ENCODE data around the gene APBA1. TPM values are rescaled to one million over a fixed set of nuclear protein-coding genes. Genes with fewer than 3 reads are reported as not detected.

APBA1 gene
- total and polyA plus RNA-seq, 7 donors, result 0.23 to 4.2 (median 0.81) TPM

DNA sequence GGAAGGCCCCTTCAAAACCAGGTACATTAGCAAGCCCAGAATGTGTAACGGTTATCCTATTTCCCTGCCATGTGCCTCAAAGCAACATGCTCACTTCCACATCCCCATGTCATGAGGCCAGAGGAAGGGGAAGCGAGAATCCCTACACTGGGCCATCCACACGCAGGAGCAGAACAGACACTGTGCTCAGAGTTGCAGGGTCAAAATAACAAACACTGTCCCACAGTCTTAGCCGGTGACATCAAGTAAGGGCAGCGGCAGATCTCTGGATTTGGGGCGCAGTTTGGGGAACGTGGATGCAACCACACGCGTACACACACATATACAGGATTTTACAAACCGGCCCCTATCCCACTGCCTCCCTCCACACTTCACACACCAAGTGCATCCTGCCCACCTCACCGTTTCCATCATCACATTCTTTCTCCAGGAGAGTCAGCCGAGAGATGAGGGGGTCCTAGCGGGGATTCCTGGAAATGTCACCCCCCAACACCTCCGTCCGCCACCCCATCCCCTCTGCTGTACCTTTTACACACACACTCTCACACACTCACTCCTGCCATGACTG is 776 bp downstream of the APBA1 start:
- no peaks in the 10 kb centered on the region for H3K9me3 ChIP-seq
- no peak for DNase-seq
- TF ChIP-seq, protein P1, sequence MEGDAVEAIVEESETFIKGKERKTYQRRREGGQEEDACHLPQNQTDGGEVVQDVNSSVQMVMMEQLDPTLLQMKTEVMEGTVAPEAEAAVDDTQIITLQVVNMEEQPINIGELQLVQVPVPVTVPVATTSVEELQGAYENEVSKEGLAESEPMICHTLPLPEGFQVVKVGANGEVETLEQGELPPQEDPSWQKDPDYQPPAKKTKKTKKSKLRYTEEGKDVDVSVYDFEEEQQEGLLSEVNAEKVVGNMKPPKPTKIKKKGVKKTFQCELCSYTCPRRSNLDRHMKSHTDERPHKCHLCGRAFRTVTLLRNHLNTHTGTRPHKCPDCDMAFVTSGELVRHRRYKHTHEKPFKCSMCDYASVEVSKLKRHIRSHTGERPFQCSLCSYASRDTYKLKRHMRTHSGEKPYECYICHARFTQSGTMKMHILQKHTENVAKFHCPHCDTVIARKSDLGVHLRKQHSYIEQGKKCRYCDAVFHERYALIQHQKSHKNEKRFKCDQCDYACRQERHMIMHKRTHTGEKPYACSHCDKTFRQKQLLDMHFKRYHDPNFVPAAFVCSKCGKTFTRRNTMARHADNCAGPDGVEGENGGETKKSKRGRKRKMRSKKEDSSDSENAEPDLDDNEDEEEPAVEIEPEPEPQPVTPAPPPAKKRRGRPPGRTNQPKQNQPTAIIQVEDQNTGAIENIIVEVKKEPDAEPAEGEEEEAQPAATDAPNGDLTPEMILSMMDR (IDR thresholded peaks at IDR 0.05), result no peak
- 41 to 49% (median 47%) methylated on average over 15 of the region's 15 CpGs for whole genome bisulfite sequencing, 3 donors
- no peaks in the 10 kb centered on the region for H3K36me3 ChIP-seq (ENCODE audit: insufficient read depth in 1 of 2, low read depth in 1 of 2)
- ATAC-seq, result no peak
- H3K27me3 ChIP-seq (ENCODE audit: insufficient read depth in 3 of 3, low read length in 2 of 3), result no peaks in the 10 kb centered on the region
- H3K4me1 ChIP-seq, result peaks cover 3% of the 10 kb centered on the region
- intact Hi-C loops (cut with DNase I), result loop anchor here (5.0 to 10.0 kb wide), 3 partner anchors 83 to 249 kb away; no protein-coding TSS in a partner anchor
- peak overlapping the region; percentile 78 for H3K4me3 ChIP-seq
- H3K27ac ChIP-seq, result peak overlapping the region; percentile 60

DNA sequence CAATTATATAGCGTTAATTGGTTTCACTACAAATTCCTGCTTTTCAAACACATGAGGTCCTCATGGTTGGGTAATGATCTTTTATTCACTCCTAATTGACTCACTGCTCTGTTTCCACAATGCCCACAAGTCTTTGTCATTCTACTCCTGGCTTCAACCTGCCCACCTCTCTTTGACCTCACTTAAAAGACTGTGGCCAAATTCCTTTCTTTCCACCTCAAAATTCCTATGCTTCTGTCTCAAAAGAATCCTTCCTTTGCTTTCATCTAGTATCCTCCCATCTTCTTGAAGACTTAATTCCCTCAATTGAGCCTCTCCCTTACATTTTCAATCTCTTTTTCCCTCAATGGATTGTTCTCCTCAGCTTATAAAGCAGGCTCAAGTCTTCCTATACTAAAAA is 4.9 kb downstream of the APBA1 start:
- intact Hi-C loops (cut with DNase I), result loop anchor here in 1 of 2 donors (10.0 kb wide), 1 partner anchor 63 kb away; no protein-coding TSS in a partner anchor
- Histone ChIP-seq H3K27me3 (ENCODE audit: insufficient read depth in 3 of 3, low read length in 2 of 3) (no peaks in the 10 kb centered on the region), H3K4me3 (no peak overlapping the region), H3K27ac (no peak overlapping the region), H3K36me3 (ENCODE audit: insufficient read depth in 1 of 2, low read depth in 1 of 2) (no peaks in the 10 kb centered on the region), H3K4me1 (no peaks in the 10 kb centered on the region), H3K9me3 (no peaks in the 10 kb centered on the region)
- DNase-seq (no peak), ATAC-seq (no peak)
- 99 to 100% (median 100%) methylated on average over 1 of the region's 1 CpG for WGBS, 3 donors
- TF ChIP-seq, protein P1 (IDR thresholded peaks at IDR 0.05), result no peak

DNA sequence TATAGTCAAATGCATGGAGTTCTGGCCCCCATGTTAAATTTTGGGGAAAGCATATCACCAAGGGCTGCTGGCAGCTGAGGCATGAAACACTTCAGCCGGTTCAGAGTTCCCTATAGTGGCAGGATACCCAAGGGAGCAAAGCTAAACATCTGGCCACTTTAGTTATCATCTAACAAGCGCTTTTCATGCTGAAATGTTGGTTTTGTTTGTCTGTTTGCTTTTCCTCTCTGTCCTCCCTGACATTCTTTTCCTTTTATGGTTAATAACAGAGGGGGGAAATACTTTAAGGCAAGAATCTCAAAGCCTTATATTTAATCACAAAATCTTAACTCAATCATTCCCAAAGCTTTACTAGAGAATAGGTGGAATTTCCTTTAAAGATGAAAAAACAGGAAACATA is 11.9 kb downstream of the APBA1 start:
- TF ChIP-seq, protein P1 (IDR thresholded peaks at IDR 0.05), result no peak
- DNase-seq (no peak), ATAC-seq (no peak)
- Histone ChIP-seq H3K4me1 (no peaks in the 10 kb centered on the region), H3K36me3 (ENCODE audit: insufficient read depth in 1 of 2, low read depth in 1 of 2) (no peaks in the 10 kb centered on the region), H3K9me3 (no peaks in the 10 kb centered on the region), H3K27me3 (ENCODE audit: insufficient read depth in 3 of 3, low read length in 2 of 3) (no peaks in the 10 kb centered on the region), H3K4me3 (no peak overlapping the region), H3K27ac (no peak overlapping the region)
- WGBS, 3 donors, result 52 to 70% (median 65%) methylated on average over 2 of the region's 2 CpGs
- intact Hi-C loops (cut with DNase I), result loop anchor here in 1 of 2 donors (10.0 kb wide), 1 partner anchor 56 kb away; no protein-coding TSS in a partner anchor

DNA sequence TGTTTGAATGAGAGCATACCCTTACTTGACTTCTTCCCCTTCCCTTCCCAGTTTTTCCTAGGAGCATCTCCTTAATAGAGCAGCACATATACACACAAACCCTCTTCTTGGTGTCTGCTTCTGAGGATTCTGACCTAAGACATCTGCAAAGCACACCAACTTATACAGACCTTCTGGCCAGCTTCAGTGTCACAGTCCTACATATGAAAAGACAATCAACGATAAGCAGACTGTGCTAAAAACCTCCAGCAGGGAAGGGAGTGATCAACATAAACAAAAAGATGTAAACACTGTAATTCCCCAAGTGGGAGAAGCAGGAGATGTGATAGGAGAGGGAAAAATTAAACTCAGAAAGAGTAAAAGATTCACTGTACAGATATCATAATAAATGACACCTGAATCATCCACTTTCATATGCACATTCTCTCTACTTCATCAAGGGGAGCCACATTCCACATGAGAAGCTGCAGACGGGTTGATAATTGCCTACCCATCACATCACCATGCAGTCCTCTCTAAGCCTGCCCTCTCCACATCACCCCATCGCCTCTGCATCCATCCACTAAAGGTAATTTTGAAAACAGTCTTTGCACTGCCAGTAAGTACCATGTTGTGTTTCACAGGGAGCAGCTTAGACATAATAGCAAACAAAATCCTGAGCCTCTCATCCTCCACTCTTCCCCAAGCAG is 13.0 kb downstream of the APBA1 start:
- H3K9me3 ChIP-seq, result no peaks in the 10 kb centered on the region
- TF ChIP-seq, protein P1 (IDR thresholded peaks at IDR 0.05), result no peak
- no peak overlapping the region for H3K27ac ChIP-seq
- H3K4me3 ChIP-seq, result no peak overlapping the region
- H3K4me1 ChIP-seq, result no peaks in the 10 kb centered on the region
- ATAC-seq (no peak), DNase-seq (no peak)
- no peaks in the 10 kb centered on the region for H3K36me3 ChIP-seq (ENCODE audit: insufficient read depth in 1 of 2, low read depth in 1 of 2)
- H3K27me3 ChIP-seq (ENCODE audit: insufficient read depth in 3 of 3, low read length in 2 of 3), result no peaks in the 10 kb centered on the region
- 76 to 82% (median 77%) methylated on average over 3 of the region's 3 CpGs for WGBS, 3 donors
- intact Hi-C loops (cut with DNase I), result no loop called here

Measured in psoas muscle (tissue), 8 donors.